Keratinocyte (primary cell): Measurements from ENCODE around the gene CCT6A. TPM values are rescaled to one million over a fixed set of nuclear protein-coding genes. Genes with fewer than 3 reads are reported as not detected.
"Not testable (repeated sequence)": the region's sequence is repeated elsewhere in the genome, so short reads cannot be mapped to it uniquely, and the experiment has no call there.

ENCODE experiments used
- DNase-seq: peaks from one replicate; pipeline ENCODE4 v3.0.0-alpha.2; 2011; ENCODE audit warnings: low read depth, missing footprints, low spot score
- FAIRE-seq: peaks from 2 replicates; lab custom pipeline; 2011; peaks lifted over from hg19 to GRCh38; lab: Jason Lieb, UNC
- H2AFZ ChIP-seq: 2 replicates; pipeline ENCODE4 v1.6.0; 2012; ENCODE audit warnings: low read length, control low read depth, inconsistent platforms; ENCODE audit not compliant: control insufficient read depth
- H3K27ac ChIP-seq: 2 replicates; pipeline ENCODE4 v1.5.1; 2011; ENCODE audit warnings: low read length; ENCODE audit not compliant: control insufficient read depth, insufficient read depth
- H3K27me3 ChIP-seq: 3 replicates; pipeline ENCODE4 v1.6.0; 2011; ENCODE audit warnings: low read length; ENCODE audit not compliant: control insufficient read depth, insufficient read depth; ENCODE audit errors: extremely low read depth
- H3K36me3 ChIP-seq, 2 experiments: 2 replicates in 1 of 2; 3 replicates in 1 of 2; pipeline ENCODE4 v1.5.1; 2011; ENCODE audit warnings: low read length in 2 of 2, mild to moderate bottlenecking in 1 of 2; ENCODE audit not compliant: control insufficient read depth in 2 of 2, insufficient read depth in 2 of 2; ENCODE audit errors: extremely low read depth in 1 of 2
- H3K4me1 ChIP-seq: 3 replicates; pipeline ENCODE4 v1.5.1; 2011; ENCODE audit warnings: low read length; ENCODE audit not compliant: control insufficient read depth, insufficient read depth; ENCODE audit errors: extremely low read depth
- H3K4me2 ChIP-seq: 3 replicates; pipeline ENCODE4 v1.6.0; 2011; ENCODE audit warnings: low read depth, low read length; ENCODE audit not compliant: control insufficient read depth, insufficient read depth; ENCODE audit errors: extremely low read depth
- H3K4me3 ChIP-seq, 3 experiments: fragments of 200-600 bp in 1 of 3; sonication (generic) in 1 of 3; 2 replicates in 2 of 3; 3 replicates in 1 of 3; pipeline ENCODE4 v1.5.1; 2011 to 2016; ENCODE audit warnings: low read length in 3 of 3, mild to moderate bottlenecking in 3 of 3, control low read depth in 2 of 3, inconsistent platforms in 1 of 3, low read depth in 1 of 3, mixed read lengths in 1 of 3, mixed run types in 1 of 3, moderate library complexity in 1 of 3; ENCODE audit not compliant: control insufficient read depth in 2 of 3, insufficient read depth in 2 of 3; ENCODE audit errors: extremely low read depth in 1 of 3
- H3K79me2 ChIP-seq: 2 replicates; pipeline ENCODE4 v1.6.0; 2012; ENCODE audit warnings: low read length; ENCODE audit not compliant: control insufficient read depth, insufficient read depth
- H3K9ac ChIP-seq: 3 replicates; pipeline ENCODE4 v1.6.0; 2011; ENCODE audit warnings: low read length; ENCODE audit not compliant: control insufficient read depth, insufficient read depth; ENCODE audit errors: extremely low read depth
- H3K9me1 ChIP-seq: 3 replicates; pipeline ENCODE4 v1.6.0; 2011; ENCODE audit warnings: low read length; ENCODE audit not compliant: control insufficient read depth, insufficient read depth; ENCODE audit errors: extremely low read depth
- H3K9me3 ChIP-seq: 2 replicates; pipeline ENCODE4 v1.5.1; 2012; ENCODE audit warnings: low read depth, low read length; ENCODE audit not compliant: control insufficient read depth
- H4K20me1 ChIP-seq: 3 replicates; pipeline ENCODE4 v1.6.0; 2011; ENCODE audit warnings: low read length; ENCODE audit not compliant: control insufficient read depth, insufficient read depth; ENCODE audit errors: extremely low read depth
- CTCF ChIP-seq, 3 experiments: IDR thresholded peaks in 1 of 3; conservative IDR thresholded peaks in 1 of 3; optimal IDR thresholded peaks in 1 of 3; 2 replicates in 2 of 3; 3 replicates in 1 of 3; pipeline versions ENCODE3 to v1.5.1; 2011; ENCODE audit warnings: low read length in 3 of 3, mild to moderate bottlenecking in 3 of 3, moderate library complexity in 2 of 3, control low read depth in 1 of 3, inconsistent platforms in 1 of 3; ENCODE audit not compliant: insufficient read depth in 2 of 3; ENCODE audit errors: extremely low read depth in 1 of 3
- EZH2 ChIP-seq: IDR thresholded peaks from one replicate; pipeline ENCODE4 v1.6.1; 2012; ENCODE audit warnings: inconsistent platforms, mild to moderate bottlenecking, low read length, moderate library complexity
- dilution Hi-C: fragments of 300-500 bp; cut with MboI; formaldehyde crosslinking; loops from one replicate; pipeline ENCODE4 v1.7.0; 2020; ENCODE audit warnings: low sequenced_read_pairs; ENCODE audit not compliant: extremely low pct_ligation_motif_present
- polyA plus RNA-seq, 5 experiments: library from polyadenylated mRNA; depleted of rRNA in 3 of 5; stranded (reverse) in 3 of 5; stranded (forward) in 1 of 5; unstranded in 1 of 5; fragments of >200 nt; gene quantifications; 1 replicate in 1 of 5; 2 replicates in 3 of 5; 3 replicates in 1 of 5; pipeline versions ENCODE4 v1.2.1 to v1.2.3, GENCODE V29; 2011 to 2012; ENCODE audit warnings: missing spikeins in 2 of 5, low read depth in 1 of 5, low replicate concordance in 1 of 5

CCT6A gene
- polyA plus RNA-seq, 1 donor (not counting 4 experiments of a cell fraction or from before 2014, with no cell fraction given), result 403 TPM

- Histone ChIP-seq H3K9me3 (no peaks in the 10 kb centered on the region), H2AFZ (no peak overlapping the region), H3K4me3 (no peak overlapping the region), H4K20me1 (no peaks in the 10 kb centered on the region), H3K4me2 (no peak overlapping the region), H3K27ac (no peak overlapping the region), H3K9me1 (no peaks in the 10 kb centered on the region), H3K36me3 (peaks cover 4 to 15% of the 10 kb centered on the region in 2 experiments), H3K9ac (no peak overlapping the region), H3K79me2 (no peaks in the 10 kb centered on the region), H3K4me1 (peaks cover 7% of the 10 kb centered on the region), H3K27me3 (no peaks in the 10 kb centered on the region)
- dilution Hi-C loops, result no loop called here
- DNase-seq, result no peak
- FAIRE-seq, result no peak
- no peak for TF ChIP-seq EZH2
- no peak for TF ChIP-seq CTCF (optimal IDR thresholded peaks at IDR 0.05 in 1 of 3, IDR thresholded peaks at IDR 0.05 in 1 of 3, conservative IDR thresholded peaks at IDR 0.05 in 1 of 3; ENCODE audit: extremely low read depth in 1 of 3, insufficient read depth in 2 of 3, low read length in 3 of 3)
Measured at GRCh38 chr7:56028942-56029630, 22.5 kb upstream of the CCT6A start.

- TF ChIP-seq CTCF (optimal IDR thresholded peaks at IDR 0.05 in 1 of 3, IDR thresholded peaks at IDR 0.05 in 1 of 3, conservative IDR thresholded peaks at IDR 0.05 in 1 of 3; ENCODE audit: extremely low read depth in 1 of 3, insufficient read depth in 2 of 3, low read length in 3 of 3) (no peak), EZH2 (no peak)
- Histone ChIP-seq H3K9me1 (no peaks in the 10 kb centered on the region), H3K36me3 (peaks cover 4 to 15% of the 10 kb centered on the region in 2 experiments), H3K9me3 (no peaks in the 10 kb centered on the region), H3K79me2 (no peaks in the 10 kb centered on the region), H3K27me3 (no peaks in the 10 kb centered on the region), H2AFZ (no peak overlapping the region), H3K27ac (no peak overlapping the region), H3K9ac (no peak overlapping the region), H3K4me3 (no peak overlapping the region), H4K20me1 (no peaks in the 10 kb centered on the region), H3K4me2 (no peak overlapping the region), H3K4me1 (peaks cover 7% of the 10 kb centered on the region)
- DNase-seq (no peak), FAIRE-seq (no peak)
- dilution Hi-C loops, result no loop called here
Measured at GRCh38 chr7:56030340-56030739, 21.2 kb upstream of the CCT6A start.

GRCh38 chr7:56031556-56031955 lies 20.0 kb upstream of the CCT6A start:
- H3K27ac ChIP-seq, H3K4me3 ChIP-seq, H3K9me3 ChIP-seq, H3K4me1 ChIP-seq, H4K20me1 ChIP-seq, DNase-seq, dilution Hi-C loops, FAIRE-seq, H3K79me2 ChIP-seq, H3K9ac ChIP-seq, H3K4me2 ChIP-seq, H2AFZ ChIP-seq, H3K27me3 ChIP-seq, H3K9me1 ChIP-seq: not testable (repeated sequence)
- H3K36me3 ChIP-seq, result peaks cover 4 to 15% of the 10 kb centered on the region in 2 experiments

- Histone ChIP-seq H3K36me3 (peaks cover 4 to 15% of the 10 kb centered on the region in 2 experiments), H3K4me2 (peak overlapping the region; percentile 89)
- H4K20me1 ChIP-seq, FAIRE-seq, H2AFZ ChIP-seq, H3K9me1 ChIP-seq, dilution Hi-C loops, H3K79me2 ChIP-seq, H3K9ac ChIP-seq, H3K4me3 ChIP-seq, DNase-seq, H3K9me3 ChIP-seq, H3K27ac ChIP-seq, H3K4me1 ChIP-seq, H3K27me3 ChIP-seq: not testable (repeated sequence)
Measured at GRCh38 chr7:56032578-56032977, 19.0 kb upstream of the CCT6A start.
